GM18511 (cell line): ENCODE results near the gene CDH4.

Source experiments
- ATAC-seq: cut with Tn5 transposase; IDR thresholded peaks from one replicate; pipeline ENCODE4 v1.9.1; 2021; ENCODE audit warnings: mild to moderate bottlenecking, moderate library complexity; ENCODE audit not compliant: unreplicated experiment

Gene CDH4

DNA sequence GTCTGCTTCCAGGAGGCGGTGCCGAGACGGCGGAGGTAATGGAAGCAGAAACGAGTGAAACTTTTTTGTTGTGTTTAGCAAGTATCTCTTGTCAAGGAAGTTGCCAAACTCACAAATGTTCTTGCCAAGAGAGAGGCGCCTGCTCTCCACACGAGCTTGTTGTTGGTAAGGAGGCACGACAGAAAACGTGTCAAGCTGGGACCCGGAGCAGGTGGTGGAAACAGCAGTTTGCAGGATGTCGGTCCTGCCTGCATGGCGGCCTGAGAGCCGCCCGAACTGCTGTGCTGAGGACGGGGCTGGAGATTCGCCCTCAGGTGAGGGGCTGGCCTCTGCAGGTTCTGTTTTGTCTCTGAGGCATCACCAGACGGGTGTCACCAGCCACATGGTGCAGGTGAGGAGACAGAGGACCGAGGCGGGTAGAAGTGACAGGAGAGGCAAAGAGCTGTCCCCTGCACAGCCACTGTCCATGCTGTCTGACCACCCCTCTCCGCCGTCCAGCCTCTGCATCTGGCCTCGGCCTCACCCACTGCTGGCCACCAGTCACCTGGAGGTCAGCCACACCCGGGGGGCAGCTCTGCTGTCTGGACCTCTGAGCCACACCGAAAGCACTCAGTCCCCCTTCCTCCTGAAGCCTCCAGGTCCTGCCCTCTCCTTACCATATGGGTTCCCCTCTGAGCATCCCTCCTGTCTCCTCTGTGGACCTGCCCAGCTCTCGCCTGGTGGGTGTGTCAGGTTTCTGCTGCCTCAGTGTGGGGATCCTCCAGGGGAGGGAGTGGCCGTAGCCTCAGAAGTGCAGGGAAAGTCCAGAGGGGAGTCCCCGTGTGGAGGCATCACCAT is 552.1 kb downstream of the CDH4 start:
- no peak for ATAC-seq

DNA sequence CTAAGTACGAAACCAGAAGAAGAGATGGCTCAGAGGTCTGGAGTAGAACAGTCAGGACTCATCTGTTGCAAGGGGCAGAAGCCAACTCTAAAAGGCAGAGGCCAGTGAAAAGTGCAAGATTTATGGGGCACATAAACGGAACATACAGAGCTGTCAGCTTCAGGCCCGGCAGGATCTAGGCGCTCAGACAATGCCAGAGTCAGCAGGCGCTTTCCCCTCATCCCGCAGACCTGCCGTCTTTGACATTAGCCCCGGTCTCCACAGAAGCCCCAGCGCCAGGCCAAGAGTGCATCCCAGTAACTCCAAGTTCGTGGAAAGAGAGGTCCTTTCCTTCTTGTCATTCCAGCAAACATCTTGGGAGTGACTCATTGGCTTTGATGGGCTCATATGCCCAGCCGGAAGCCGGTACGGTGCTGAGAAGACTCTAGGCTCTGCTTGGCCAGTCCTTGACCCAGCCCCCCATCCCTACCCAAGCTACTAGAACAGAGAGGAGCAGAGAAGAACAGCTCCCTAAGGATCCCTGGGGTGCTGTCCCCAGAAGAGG is 552.8 kb downstream of the CDH4 start:
- no peak for ATAC-seq

DNA sequence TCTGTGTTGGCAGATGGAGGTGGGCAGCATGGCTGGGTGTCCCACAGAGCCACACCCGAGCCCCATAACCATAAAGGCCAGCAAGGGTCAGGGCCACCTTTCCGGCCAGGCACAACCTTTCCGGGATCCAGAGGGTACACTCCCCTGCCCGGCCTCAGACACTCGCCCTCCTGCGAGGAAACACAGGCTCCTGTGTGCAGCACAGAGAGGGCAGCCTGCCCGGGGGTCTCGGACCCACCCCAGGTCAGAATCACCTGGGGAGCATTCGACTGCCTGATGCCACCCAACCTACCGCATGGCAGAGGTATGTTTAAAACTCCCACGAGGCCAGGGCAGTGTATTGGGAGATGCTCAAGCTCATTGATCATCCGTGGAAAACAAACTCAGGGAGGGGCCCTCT is 553.3 kb downstream of the CDH4 start:
- ATAC-seq: no peak

DNA sequence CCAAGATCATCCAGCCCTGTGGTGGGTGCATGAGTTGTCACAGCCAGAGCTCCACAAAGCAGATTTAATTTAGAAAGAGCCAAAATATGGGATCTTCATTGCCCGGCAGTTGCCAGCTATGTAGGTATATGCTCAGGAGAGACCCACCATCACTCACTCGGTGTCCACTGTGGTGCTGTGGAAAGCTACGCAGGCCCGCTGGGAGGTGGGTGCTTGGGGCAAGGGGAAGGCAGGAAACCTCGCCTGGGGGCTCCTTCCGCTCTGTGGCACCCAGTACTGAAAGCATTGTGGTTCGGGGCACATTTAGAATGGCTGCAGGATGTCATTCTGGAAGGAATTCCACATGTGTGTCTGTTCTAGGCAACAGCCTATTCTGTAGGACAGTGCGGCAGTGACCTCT is 553.7 kb downstream of the CDH4 start:
- no peak for ATAC-seq

DNA sequence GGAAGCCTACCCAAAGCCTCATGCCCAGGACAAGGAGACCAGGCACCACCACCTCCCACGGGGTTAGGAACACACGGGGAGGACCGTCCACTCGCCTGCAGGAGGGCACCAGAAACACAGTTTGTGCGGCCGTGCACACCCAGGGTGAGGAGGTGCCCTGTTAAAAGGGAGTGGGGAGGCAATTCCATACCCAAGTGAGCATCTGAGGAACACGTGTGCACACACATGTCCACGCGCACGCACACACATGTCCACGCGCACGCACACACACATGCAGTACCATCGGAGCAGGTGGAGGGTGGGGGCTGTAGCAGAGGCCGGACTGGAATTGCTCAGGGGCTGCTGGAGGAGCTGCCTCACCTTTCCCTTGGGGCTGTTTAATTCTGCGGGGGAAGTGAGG is 554.3 kb downstream of the CDH4 start:
- ATAC-seq: no peak

DNA sequence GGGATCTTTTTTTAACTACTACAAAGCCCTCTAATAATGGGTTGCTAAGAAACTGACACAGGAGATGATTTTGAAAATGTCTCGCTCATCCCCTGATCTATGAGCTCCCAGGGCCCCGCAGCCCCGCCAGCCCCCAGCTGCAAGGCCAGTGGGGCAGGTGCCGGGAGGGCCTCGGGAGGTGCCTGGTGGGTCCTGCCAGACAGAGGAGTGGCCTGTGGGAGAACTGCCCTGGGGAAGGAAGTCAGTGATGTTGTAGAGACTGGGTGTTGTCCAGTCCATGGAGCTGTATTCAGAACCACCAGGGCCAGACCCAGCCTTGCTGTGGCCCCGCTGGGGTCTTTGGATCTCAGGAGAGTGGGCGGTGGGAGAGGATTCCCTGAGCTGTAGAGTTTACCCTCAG is 554.9 kb downstream of the CDH4 start:
- ATAC-seq: no peak

DNA sequence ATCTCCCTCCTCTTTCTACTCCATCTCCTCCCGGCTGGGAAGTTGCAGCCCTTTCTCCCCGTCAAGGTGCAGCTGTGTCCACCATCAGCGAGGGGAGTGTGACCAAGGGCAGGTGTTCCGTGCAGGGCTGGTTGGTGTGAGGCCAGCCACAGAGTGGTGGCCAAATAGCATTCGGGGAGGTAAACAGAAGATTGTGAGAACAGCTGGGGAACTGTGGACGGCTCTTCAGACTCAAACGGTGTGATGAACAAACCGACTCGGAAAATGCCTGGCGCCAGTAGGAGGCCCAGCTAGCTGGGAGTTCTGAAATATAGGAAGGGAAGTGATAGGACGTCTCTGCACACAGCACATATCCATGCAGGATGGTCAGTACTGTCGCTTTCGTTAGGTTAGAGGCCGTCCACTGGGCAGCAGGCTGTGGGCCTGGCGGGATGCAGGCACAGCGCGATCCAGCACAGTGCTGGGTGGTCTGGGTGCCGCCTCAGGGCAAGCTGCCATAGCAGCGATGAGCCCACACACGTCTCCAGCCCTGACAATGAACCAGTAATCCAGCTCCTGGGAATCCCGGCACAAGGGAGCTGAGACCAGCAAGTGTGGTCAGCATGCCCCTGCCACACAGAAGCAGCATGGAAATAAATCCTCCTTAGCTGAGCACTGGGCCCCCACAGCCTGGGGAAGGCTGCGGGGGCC is 555.6 kb downstream of the CDH4 start:
- no peak for ATAC-seq

DNA sequence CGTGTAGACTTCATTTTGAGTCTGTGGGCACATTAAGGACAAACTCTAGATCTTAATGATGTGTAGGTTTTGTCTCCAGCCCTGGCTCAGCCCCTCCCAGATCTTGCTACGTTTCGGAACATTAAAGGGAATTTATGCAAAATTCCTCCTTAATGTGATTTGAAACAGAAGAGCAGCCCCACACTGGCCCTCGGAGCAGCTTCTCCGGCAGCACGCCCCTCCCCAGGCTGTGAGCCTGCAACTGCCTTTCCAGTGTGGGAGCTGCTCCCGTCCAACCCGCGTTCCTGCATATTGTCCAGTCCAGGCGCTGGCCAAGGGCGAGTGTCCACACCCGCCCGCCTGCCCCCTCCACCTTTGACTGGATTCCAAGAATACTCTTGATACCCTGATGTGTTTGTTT is 556.4 kb downstream of the CDH4 start:
- no peak for ATAC-seq

DNA sequence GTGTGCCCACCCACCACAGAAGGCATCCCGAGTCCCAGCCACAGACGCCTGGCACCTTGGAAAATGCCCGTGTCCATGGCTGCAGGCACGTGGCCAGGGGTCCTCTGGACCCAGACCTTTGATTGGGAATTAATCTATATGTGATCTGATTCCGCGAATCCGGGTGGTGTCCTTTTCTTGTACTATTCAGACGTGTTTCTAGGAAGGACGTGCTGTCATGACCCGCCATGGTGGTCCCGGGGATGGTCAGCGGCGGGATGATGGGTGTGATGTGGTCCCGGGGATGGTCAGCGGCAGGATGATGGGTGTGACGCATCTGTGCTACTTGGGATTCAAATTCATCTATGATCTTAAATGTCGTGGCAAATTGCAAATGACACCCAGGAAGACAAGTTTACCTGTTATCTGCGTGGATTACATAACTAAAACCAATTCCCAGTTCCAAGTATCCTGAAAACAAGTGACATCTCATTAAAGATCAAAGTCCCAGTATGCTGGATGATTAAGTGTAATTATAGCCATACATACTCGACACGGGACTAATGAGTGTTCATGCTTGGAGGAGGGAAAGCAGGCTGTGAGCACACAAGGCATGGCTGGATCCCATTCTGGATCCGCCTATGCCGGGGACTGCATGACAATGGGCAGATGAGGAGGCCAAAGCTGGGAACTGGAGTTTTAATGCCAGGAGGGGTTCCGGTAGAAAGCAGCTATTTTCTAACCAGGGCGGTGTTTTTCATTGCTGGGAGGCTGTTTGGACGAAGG is 557.1 kb downstream of the CDH4 start:
- no peak for ATAC-seq

DNA sequence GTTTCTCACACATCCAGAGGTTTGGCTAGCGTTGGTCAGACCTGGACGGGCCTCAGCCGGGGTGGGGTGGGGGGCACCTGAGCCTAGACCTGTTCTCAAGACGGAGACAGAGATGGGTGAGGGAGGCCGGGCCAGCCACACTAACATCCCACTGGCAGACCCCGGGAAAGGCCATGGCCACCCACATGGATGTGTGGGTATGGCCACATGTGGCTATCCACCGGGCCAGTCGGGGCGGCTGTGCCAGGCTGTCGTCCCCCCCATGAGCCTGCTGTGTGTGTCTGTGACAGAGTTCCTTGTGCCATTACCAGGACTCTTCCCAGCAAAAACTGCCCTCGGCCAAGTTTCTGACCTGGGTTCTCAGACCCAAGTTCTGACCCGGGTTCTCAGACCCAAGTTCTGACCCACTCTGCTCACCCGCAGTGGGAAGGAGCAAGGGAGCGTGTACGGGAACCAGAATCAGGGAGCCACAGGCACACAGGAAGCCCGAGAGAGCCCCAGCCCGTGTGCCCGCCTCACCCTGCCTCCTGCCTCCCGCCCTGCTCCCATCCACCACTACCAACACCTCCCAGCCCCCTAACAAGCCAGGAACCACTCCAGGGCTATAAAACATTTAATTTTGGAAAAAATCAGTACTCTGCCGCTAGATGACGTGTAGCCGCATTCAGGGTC is 558.1 kb downstream of the CDH4 start:
- no peak for ATAC-seq

DNA sequence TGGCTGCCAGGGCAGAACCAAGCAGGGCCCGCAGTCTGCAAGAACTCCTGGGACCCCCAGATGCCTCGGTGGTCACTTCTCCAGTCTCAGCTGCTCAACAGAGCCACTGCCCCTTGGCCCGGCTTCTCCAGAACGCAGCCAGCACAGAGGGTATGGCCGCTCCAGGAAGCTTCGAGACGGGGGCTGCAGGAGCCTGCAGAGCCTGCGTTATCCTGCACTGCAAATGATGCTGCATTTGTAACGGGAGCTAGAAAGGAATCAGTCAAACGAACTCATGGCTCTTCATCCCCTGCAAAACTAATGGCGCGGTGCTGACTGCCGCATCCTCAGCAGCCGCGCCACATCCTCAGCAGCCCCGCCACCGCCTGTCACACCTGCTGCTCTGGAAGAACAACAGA is 558.7 kb downstream of the CDH4 start:
- no peak for ATAC-seq

DNA sequence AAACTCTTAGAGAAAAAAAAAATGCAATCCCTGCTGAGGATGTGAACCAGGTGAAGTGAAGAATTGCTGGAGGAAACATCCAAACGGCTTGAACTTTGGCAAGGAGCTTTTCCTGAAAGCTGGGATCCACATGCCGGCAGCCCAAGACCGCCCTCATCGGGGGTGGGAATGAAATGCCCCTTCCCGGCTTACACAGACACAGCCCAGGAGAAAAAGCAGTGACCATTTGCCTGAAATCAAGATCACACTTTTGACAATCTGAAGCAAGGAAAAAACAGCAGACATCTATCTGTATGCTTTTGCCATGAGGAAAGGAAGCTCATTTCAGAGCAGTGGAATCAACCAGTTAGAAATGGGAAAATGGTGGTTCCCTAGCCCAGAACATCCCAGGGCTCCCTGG is 559.1 kb downstream of the CDH4 start:
- ATAC-seq: no peak

DNA sequence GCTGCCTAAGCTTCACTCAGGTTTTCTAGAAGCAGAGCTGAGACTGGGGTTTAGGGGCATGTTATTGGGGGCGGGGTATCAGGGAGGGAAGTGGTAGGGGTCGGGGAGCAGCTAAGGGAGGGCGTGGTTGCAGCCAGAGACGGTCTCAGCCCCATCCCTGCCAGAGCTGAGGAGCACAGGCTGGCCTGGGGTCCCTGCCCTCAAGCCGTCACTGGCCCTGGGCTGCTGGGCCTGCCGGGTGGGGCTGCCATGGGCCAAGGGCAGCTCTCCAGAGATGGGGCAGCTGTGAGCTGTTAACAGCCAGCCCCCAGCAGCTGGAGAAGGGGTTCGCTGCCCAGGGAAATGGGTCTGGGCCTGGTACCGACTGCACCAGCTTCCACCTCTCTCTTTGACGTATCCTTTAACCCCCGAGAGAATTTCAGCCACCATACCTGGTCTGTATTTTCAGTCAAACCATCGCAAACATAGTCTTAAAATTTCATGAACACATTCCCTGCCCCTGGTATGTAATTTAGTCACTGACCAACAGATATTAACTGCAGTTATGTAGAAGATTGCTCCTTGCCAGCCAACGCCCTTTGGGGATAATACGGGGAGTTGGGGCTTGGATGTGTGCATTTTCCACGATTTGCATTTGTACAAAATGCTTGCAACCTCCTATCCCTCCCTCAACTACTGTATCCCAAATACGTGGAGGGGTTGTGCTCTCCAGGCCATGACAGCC is 560.2 kb downstream of the CDH4 start:
- ATAC-seq: no peak

DNA sequence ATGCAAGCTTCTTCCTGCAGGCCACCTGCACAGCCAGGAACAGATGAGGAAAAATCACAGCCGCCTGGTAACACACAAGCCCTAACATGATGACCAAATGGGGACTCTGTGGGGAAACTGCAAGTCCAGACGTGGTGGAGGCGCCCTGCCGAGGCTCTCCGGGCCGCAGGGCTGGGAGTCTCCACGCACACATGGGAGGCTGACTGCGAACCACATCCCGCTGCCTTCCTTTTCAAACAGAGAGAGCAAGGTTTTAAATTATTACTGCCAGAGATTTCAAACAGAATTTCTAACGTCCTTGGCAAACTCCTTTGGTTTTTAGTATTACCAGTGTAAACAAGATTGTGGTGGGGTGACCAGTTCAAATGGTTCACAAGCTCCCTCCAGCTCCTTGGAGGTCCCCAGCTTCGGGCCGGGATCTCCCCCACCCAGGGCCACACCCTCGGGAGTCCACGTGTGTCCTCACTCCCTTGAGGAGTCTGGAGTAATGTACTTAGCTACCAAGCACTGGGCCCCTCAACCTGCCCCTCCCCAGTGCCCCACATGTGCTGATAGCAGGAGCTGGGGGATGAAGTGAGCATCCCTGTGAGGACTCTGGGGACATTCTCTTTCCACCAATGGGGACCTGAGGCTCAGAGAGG is 560.9 kb downstream of the CDH4 start:
- no peak for ATAC-seq

DNA sequence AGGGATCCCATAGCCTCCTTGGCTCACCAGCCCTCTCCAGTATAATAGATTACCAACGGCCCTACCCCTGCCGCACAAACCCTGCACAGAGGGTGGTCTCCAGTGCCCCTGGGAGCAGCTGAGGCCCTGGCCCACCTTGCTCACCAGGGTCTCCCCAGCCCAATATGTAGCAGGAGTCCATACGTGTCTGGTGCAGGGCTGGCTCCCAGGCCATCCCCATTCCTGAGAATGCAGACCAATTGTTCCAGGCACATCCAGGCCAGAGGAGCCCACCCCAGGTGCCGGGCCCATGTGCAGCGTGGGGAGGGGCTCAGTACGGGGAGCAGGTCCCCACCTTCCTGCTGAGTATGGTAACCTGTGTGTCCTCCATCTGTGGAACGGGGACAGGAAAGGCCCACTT is 561.7 kb downstream of the CDH4 start:
- ATAC-seq: no peak

DNA sequence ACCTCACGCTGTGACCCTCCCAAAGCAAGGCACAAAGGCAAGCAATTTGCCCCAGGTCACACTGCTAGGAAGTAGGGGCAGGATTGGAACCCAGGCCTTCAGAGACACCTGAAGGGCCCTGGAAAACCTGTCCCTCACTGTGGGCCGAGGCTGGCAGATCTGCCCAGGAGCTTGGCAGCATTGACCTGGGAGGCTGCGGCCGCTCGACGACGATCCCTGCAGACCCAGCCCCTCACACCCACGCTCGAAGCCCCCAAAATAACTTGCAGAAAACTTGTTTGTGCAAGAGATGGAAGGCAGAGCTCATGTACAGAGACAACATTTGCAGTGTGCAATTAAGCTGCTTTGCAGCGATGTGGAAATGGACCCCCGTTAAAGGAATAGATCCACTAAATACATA is 562.2 kb downstream of the CDH4 start:
- ATAC-seq: no peak

DNA sequence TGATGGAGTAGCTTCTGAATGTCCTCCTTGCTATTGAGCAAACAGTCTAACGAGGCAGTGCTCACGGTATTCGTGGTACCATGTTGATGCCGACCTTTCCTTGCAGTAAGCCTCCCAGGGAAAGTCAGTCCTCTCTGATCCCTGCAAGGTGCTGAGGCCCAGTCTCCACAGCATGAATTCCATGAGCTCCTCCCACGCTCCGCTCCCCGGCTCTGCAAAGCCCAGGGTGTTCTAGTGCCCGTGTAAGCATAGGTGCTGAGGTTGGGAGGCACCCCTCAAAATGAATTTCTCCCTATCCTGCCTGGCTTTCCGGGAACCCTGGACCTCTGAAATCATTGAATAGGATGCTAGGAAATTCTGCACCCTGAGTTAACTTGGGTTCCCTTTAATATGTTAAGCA is 562.7 kb downstream of the CDH4 start:
- no peak for ATAC-seq

DNA sequence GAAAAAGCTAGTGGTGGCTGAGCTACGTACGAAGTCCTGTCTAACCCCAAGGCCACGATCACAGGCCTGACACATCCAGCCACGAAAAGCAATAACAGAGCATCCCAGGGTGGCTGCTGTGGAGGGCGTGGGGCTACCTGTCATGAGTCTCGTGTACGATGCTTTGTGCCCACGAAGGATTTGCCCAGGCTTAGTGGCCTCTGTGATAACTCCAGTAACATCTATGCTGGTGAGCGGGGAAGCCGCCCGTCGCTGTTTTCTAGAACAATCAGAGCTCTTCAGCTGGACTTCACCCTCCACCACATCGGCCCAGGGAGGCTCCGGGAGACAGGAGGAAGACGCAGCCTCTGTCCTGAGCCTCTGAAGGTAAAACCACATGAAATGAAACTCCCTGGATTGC is 563.1 kb downstream of the CDH4 start:
- ATAC-seq: no peak

DNA sequence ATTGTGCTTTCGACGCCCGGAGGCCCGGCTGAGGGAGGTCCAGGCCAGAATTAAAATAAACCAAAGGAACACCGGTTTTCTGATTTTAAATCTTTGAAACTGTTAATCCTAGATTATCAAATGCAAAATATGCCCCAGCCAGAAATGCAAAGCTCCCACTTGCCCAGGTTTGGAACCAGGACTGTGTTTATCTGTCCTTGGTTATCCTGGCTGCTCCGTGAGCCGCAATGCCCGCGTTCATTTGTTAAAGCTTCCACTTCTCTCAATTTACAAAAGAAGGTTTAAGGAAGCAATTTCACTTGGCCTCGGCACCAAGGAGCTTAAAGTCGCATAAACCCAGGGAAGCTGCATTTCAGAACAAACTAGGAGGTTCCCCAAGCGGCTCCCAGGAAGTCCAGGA is 563.6 kb downstream of the CDH4 start:
- ATAC-seq: no peak
